HG03025 (cell line): ENCODE measurements around the gene PLXNA1.

Experiments
- ATAC-seq: cut with Tn5 transposase; IDR thresholded peaks from one replicate; pipeline ENCODE4 v1.9.1; 2021; ENCODE audit warnings: mild to moderate bottlenecking, moderate library complexity; ENCODE audit not compliant: unreplicated experiment, low FRiP score

The PLXNA1 gene

GRCh38 chr3:127015282-127016042 is 32.5 kb downstream of the PLXNA1 start:
- no peak for ATAC-seq

- no peak for ATAC-seq
Observed at GRCh38 chr3:127016043-127016343, 33.1 kb downstream of the PLXNA1 start.

DNA sequence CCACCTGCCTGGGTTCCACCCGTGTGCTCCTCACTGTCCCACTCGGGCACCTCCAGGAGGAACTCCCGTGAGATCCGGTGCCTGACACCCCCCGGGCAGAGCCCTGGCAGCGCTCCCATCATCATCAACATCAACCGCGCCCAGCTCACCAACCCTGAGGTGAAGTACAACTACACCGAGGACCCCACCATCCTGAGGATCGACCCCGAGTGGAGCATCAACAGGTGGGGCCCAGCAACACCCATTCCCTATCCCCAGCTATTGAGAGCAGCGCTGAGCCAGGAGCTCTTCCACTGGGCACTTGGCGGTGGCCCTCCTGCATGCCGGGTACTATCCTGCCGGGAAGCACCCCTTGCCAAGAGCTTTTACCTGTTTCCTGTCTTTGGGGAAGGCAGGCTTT is 33.5 kb downstream of the PLXNA1 start:
- no peak for ATAC-seq

- ATAC-seq: no peak
Observed at GRCh38 chr3:127017229-127017628, 34.3 kb downstream of the PLXNA1 start.

- ATAC-seq: no peak
Observed at GRCh38 chr3:127017781-127018180, 34.9 kb downstream of the PLXNA1 start.

GRCh38 chr3:127018306-127018828 is 35.5 kb downstream of the PLXNA1 start:
- no peak for ATAC-seq

DNA sequence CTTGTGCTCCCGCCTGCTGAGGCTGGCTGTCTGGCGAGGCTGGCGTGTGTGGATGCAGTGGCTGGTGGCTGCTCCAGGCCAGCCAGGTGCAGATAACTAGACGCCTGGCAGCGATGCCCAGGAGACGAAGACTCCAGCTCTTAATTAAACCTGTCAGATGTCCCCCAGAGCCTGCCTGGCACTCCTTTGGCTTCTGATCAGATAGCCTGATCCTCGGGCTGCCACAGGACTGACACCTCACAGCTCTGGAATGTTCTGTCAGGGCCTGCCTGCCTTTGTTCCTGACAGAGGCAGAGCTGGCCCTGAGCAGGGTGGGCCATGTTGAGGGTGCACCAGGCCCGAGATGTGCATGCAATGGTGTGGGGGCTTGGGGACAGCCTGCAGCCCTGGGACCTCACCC is 36.5 kb downstream of the PLXNA1 start:
- ATAC-seq: no peak

GRCh38 chr3:127020543-127020942 is 37.6 kb downstream of the PLXNA1 start:
- no peak for ATAC-seq

DNA sequence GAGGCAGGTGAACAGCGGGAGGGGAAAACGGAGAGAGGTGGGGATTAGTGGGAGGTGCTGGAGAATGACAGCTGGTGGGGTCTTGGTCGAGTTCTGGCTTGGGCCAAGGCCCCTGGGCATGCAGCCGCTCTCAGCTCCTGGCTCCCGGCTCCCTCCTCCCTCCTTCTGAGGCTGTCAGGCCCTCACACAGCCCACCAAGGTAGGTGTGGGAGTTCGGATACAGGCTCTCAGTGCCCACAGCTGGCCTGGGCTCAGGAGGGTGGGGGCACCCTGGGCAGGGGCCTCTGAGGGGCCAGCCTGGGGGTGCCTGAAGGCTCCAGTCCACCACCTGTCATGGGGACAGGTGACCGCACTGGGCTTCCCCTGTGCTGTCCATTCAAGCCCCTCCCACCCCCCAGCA is 39.9 kb downstream of the PLXNA1 start:
- no peak for ATAC-seq

GRCh38 chr3:127025456-127025855 is 42.5 kb downstream of the PLXNA1 start:
- no peak for ATAC-seq

- no peak for ATAC-seq
Observed at GRCh38 chr3:127026036-127026435, 43.1 kb downstream of the PLXNA1 start.

DNA sequence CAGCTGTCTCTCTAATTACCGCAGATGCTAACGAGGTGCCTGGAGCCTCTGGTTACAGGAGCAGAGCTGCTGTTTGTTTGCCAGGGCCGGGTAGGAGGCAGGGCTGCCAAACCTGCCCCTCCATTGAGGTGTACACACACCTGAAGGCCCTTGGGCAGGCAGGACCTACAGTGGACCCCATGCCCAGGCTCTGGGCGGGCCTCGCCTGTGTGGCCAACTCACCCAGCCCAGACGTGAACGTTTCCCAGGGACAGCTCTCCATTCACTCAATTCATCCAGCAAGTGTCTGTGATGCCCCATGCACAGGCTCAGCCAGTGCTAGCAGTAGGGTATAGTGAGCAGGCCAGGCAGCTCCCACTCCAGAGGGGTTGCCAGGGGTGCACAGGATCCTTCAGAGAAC is 43.7 kb downstream of the PLXNA1 start:
- ATAC-seq: no peak

DNA sequence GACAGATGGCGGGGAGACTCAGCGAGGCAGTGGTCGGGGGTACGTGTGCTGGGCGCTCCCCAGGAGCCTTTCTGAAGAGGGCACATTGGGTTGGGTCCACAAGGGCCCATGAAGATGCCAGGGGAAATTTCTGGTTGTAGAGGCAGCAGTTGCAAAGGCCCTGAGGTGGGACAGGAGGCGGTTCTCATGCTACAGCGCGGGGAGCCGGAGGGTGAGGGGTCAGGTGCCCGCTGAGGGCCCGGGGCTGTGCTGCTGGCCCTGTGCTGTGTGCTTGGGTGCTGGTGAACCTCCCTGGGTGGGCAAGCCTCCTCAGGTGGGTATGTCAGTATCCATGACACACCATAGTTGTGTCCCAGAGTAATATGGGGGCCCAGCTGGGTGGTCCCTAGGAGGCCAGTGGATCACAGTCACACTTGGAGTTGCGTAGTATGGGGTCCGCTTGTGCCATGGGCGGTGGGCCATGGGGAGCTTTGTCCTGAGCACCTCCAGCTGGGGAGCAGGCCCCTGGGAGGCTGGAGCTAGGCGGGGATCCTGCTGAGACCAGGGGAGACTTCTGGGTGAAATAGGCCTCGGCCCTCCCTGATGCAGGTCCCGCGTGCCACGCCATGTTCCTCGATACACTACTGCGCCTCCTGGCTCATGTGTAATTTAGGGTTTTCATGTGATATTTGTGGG is 44.3 kb downstream of the PLXNA1 start:
- no peak for ATAC-seq

DNA sequence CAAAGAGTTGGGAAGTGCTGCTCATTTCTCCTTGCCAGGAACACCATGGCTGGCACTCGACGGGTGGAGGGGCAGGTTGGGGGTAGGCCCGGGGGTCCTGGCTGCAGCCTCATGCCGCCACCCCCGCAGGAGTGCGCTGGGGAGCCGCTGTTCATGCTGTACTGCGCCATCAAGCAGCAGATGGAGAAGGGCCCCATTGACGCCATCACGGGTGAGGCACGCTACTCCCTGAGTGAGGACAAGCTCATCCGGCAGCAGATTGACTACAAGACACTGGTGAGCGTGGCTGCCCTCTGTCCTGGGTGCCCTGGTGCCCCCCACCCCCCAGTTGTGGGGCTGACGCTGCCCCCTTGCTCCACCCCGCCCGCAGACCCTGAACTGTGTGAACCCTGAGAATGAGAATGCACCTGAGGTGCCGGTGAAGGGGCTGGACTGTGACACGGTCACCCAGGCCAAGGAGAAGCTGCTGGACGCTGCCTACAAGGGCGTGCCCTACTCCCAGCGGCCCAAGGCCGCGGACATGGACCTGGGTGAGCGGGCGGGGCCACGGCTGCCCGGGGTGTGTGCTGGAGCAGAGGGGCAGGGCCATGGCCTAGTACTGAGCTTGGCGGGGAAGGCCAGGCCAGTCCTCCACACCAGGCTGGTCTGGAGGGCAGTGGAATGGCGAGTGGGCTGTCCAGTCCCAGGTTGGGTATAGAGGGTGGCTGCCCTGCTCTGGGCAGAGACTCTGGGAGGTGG is 45.1 kb downstream of the PLXNA1 start:
- ATAC-seq: no peak

DNA sequence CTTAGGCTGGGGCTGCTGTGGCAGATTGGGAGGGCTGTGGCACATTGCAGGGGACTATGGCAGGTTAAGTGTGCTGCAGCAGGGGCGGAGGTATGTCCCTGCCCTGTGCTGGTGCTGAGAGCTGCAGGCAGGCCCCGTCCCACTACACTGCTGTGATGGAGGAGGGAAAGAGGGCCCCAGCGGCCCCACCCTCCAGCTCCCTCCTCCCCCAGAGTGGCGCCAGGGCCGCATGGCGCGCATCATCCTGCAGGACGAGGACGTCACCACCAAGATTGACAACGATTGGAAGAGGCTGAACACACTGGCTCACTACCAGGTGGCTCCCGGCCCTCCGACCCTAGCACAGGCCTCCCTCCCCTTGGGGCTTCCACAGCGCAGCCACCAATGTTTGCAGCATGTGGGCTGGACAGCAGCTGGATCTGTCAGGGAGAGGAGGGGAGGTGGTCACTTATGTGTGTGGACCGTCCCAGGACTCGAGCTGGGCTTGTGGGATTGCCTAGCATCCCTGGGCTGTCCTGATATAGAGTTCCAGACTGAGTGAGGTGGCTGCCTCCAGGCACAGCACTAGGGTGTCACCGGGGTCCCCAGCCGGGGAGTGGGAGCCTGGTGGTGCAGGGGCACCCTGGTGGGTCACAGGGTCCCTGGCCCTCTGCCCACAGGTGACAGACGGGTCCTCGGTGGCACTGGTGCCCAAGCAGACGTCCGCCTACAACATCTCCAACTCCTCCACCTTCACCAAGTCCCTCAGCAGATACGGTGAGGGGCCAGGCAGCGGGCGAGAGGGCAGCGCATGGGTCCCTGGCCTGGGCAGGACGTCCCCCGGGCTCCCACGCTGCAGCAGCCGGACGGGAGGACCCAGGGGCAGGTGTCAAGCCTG is 46.1 kb downstream of the PLXNA1 start:
- ATAC-seq: no peak

DNA sequence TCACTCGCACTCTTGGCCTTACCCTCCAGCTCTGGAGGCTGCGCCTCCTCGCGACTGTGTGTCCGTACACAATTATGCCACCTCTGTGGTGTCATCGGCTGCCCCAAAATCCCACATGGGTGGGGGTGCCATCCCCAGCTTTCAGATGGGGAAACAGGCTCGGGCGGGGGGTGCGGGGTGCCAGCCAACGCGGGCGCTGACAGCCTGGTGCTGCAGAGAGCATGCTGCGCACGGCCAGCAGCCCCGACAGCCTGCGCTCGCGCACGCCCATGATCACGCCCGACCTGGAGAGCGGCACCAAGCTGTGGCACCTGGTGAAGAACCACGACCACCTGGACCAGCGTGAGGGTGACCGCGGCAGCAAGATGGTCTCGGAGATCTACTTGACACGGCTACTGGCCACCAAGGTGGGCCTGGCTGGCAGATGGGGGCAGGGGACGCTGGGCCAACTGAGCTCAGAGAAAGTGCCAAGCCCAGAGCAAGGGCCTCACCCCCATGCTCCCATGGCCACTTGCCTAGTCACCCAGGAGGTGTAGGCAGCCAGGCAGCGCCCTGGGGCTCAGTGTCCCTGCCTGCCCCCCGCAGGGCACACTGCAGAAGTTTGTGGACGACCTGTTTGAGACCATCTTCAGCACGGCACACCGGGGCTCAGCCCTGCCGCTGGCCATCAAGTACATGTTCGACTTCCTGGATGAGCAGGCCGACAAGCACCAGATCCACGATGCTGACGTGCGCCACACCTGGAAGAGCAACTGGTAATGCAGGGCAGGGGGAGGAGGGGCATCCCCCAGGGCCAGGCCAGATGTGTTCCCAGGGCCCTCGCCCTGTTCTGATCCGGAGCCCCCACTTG is 47.0 kb downstream of the PLXNA1 start:
- no peak for ATAC-seq

DNA sequence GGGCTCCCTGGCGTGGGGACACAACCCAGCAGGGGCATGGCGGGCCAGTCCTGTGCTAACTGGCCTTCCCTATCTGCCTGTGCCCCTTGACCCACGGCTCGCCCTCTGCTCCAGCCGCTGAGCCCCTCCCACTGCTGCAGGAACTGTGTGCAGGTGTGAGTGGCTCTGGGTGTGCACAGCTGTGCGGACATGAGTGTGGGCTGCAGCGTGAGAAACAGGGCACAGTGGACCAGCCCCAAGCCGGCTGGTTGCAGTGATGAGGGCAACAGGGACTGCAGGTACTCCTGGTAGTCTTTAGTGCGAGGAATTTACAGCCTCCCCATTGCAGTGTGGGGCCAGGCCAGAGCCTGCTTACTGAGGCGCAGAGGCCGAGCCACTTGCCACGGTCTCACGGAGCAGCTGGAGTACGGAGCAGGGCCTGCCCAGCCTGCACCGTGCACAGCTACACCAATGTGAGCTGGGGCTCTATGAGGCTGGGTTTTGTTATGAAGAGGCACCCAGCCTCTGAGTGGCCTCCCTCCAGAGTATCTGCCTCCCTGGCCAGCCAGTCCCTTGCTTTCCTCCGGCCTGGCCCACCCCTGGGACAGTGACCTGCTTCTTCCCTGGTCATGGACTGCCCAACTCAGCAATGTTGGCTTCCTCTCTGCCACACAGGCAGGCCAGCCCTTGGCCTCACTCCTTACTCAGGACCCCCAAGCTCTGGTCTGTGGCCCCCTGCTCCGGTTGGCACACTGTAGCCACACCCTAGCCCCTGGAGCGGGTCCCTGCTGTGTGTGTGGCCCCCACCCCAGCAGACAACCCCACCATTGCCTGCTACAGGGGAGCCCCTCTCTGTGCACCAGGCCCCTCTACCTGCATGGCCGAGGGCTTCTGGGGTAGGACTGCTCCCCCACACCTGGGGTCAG is 47.8 kb downstream of the PLXNA1 start:
- ATAC-seq: no peak

GRCh38 chr3:127031413-127031810 is 48.5 kb downstream of the PLXNA1 start:
- no peak for ATAC-seq

DNA sequence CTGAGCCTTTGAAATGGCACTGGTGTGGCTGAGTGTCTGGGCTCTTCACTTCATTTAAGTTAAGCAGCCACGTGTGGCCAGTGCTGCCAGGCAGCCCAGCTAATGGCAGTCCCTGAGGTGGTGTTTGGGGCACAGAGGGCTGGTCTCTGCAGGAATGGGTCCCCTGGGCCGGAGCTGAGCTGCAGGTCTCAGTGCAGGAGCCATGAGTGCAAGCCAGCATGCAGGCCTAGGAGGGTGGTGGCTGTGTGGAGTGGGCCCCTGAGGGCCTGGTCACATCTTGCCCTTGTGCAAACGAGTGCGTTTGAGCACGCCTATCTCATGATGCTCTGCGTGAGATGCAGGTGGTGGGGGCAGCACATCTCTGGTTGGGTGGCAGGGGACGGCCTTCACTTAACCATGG is 48.9 kb downstream of the PLXNA1 start:
- no peak for ATAC-seq
